ENCODE measurements around the gene PTGFR.

The PTGFR gene

GRCh38 chr1:78549331-78549730 lies 58.6 kb downstream of the PTGFR start:
- TF ChIP-seq MAX (IDR thresholded peaks at IDR 0.05; ENCODE audit: low read depth, low read length) (no peak), POLR2A (IDR thresholded peaks at IDR 0.05; ENCODE audit: extremely low read depth, insufficient read length) (no peak), CTCF (IDR thresholded peaks at IDR 0.05; ENCODE audit: low read depth, low read length) (no peak), MYC (IDR thresholded peaks at IDR 0.05; ENCODE audit: low read depth, low read length) (no peak)
- DNase-seq (ENCODE audit: low read depth), result no peak
- H3K4me3 ChIP-seq (ENCODE audit: low read depth, low read length), result no peak overlapping the region

- DNase-seq (ENCODE audit: low read depth), result no peak
- TF ChIP-seq MAX (IDR thresholded peaks at IDR 0.05; ENCODE audit: low read depth, low read length) (no peak), MYC (IDR thresholded peaks at IDR 0.05; ENCODE audit: low read depth, low read length) (no peak), CTCF (IDR thresholded peaks at IDR 0.05; ENCODE audit: low read depth, low read length) (no peak), POLR2A (IDR thresholded peaks at IDR 0.05; ENCODE audit: extremely low read depth, insufficient read length) (no peak)
Observed at GRCh38 chr1:78549891-78550290, 59.1 kb downstream of the PTGFR start.

GRCh38 chr1:78553859-78554258 lies 63.1 kb downstream of the PTGFR start:
- TF ChIP-seq CTCF (IDR thresholded peaks at IDR 0.05; ENCODE audit: low read depth, low read length) (peak; percentile 21), MYC (IDR thresholded peaks at IDR 0.05; ENCODE audit: low read depth, low read length) (no peak)
- DNase-seq (ENCODE audit: low read depth), result peak; percentile 49
- no peak overlapping the region for H3K4me3 ChIP-seq (ENCODE audit: low read depth, low read length)

More at GRCh38 chr1:78549891-78550290, 59.1 kb downstream of the PTGFR start:
- H3K4me3 ChIP-seq (ENCODE audit: low read depth, low read length), result no peak overlapping the region

- H3K4me3 ChIP-seq (ENCODE audit: low read depth, low read length), result no peak overlapping the region
- TF ChIP-seq MYC (IDR thresholded peaks at IDR 0.05; ENCODE audit: low read depth, low read length), result no peak
- TF ChIP-seq CTCF (IDR thresholded peaks at IDR 0.05; ENCODE audit: low read depth, low read length), result no peak
- no peak for TF ChIP-seq POLR2A (IDR thresholded peaks at IDR 0.05; ENCODE audit: extremely low read depth, insufficient read length)
- TF ChIP-seq MAX (IDR thresholded peaks at IDR 0.05; ENCODE audit: low read depth, low read length), result no peak
- DNase-seq (ENCODE audit: low read depth), result no peak
Observed at GRCh38 chr1:78554840-78555239, 64.1 kb downstream of the PTGFR start.

- H3K4me3 ChIP-seq (ENCODE audit: low read depth, low read length), result no peak overlapping the region
- no peak for DNase-seq (ENCODE audit: low read depth)
- TF ChIP-seq CTCF (IDR thresholded peaks at IDR 0.05; ENCODE audit: low read depth, low read length), result no peak
- no peak for TF ChIP-seq MAX (IDR thresholded peaks at IDR 0.05; ENCODE audit: low read depth, low read length)
- no peak for TF ChIP-seq POLR2A (IDR thresholded peaks at IDR 0.05; ENCODE audit: extremely low read depth, insufficient read length)
- TF ChIP-seq MYC (IDR thresholded peaks at IDR 0.05; ENCODE audit: low read depth, low read length), result no peak
Observed at GRCh38 chr1:78559680-78560079, 68.9 kb downstream of the PTGFR start.

- H3K4me3 ChIP-seq (ENCODE audit: low read depth, low read length), result no peak overlapping the region
- TF ChIP-seq MYC (IDR thresholded peaks at IDR 0.05; ENCODE audit: low read depth, low read length) (no peak), CTCF (IDR thresholded peaks at IDR 0.05; ENCODE audit: low read depth, low read length) (no peak), POLR2A (IDR thresholded peaks at IDR 0.05; ENCODE audit: extremely low read depth, insufficient read length) (no peak), MAX (IDR thresholded peaks at IDR 0.05; ENCODE audit: low read depth, low read length) (no peak)
- DNase-seq (ENCODE audit: low read depth), result no peak
Observed at GRCh38 chr1:78560811-78561210, 70.0 kb downstream of the PTGFR start.

All from NB4 (cell line).